Ishikawa (cell line): ENCODE measurements around the gene SCN4A.

Source experiments
- CEBPB ChIP-seq: IDR thresholded peaks from 2 replicates; pipeline ENCODE4 v1.6.1; 2012
- RAD21 ChIP-seq: IDR thresholded peaks from 2 replicates; pipeline ENCODE4 v1.6.1; 2012; ENCODE audit warnings: low read depth
- TAF1 ChIP-seq: IDR thresholded peaks from 2 replicates; pipeline ENCODE4 v1.6.1; 2012; ENCODE audit warnings: low read depth, mild to moderate bottlenecking
- TEAD4 ChIP-seq: IDR thresholded peaks from 2 replicates; pipeline ENCODE4 v1.6.1; 2012
- USF1 ChIP-seq: IDR thresholded peaks from 2 replicates; pipeline ENCODE4 v1.6.1; 2012
- YY1 ChIP-seq: IDR thresholded peaks from 2 replicates; pipeline ENCODE4 v1.6.1; 2012; ENCODE audit warnings: low read depth

DNA sequence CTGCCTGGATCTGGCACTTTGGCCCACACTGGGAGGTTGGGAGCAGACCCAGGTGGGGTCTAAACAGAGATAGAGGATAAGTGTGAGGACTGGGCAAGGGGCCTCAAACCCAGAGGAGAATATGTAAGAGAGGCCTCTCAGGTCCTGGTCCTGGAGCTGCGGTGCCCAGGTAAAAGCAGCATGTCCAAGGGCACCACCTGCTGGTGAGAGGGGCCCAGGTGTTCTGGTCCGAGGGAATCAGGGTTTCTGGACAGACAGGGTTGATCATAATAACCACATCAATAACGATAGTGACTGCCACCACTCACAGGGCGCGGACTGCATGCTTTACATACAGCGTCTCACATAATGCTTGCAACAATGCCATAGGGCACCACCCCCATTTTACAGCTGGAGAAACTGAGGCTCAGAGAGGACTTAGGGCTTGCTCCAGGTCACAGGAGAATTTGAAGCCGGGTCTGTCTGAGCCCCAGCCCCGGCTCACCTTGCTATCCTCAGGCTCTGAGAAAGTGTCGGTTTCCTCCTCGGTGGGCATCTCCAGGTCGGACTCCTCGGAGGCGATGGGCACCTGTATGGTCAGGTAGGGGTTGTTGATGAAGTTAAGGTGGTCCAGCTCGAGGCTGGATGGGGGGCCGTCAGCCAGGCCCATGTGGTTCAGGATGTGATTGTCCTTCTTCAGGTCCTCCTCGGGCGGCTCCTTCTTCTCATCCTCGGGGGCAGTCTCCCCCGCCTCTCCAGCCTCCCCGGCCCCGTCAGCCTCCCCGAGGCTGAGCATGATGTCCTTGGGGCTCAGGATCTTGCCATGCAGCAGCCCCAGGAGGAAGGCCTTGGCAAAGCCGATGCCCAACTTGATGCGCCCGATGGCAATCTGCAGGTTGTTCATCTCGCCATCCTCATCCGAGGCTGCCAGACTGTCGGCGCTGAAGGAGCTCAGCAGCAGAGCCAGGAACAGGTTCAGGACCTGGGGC, 21.5 kb downstream of the SCN4A start:
- TF ChIP-seq TEAD4 (no peak), YY1 (no peak), CEBPB (no peak), RAD21 (peak; percentile 65), USF1 (no peak), TAF1 (no peak)
